ENCODE results near the gene CCND1.

Gene CCND1

DNA sequence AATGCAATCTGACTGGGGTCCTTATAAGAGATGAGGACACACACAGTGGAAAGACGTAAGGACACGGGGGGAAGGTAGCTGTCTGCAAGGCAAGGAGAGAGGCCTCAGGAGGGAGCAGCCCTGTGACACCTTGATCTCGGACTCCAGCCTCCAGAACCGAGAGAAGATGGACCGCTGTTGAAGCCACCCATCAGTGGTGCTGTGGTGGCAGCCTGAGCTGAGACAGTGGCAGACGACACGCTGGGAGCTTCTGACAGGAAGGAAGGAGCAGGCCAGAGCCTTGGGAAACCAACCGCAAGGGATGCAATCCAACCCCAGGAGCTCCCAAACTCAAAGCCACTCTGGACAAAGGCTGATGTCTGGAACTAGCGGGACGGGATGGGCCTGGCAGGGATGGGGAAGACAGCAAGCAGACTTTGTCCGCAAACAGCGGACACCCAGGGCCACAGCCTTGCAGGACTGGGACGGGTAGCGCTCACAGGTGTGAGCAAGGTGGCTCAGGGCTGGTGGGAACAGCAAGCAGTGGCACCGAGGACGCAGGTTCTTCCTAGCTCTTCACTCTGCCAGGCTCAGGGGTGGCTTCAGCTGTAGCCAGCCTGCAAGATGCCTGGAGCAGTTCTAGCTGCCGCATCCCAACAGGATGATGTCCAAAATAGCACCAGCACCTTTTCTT lies 23.3 kb downstream of the CCND1 start:
- in situ Hi-C loops (cut with MboI; ENCODE audit: low sequenced_read_pairs), result loop anchor here (10.0 kb wide), 1 partner anchor 559 kb away; no protein-coding TSS in a partner anchor

DNA sequence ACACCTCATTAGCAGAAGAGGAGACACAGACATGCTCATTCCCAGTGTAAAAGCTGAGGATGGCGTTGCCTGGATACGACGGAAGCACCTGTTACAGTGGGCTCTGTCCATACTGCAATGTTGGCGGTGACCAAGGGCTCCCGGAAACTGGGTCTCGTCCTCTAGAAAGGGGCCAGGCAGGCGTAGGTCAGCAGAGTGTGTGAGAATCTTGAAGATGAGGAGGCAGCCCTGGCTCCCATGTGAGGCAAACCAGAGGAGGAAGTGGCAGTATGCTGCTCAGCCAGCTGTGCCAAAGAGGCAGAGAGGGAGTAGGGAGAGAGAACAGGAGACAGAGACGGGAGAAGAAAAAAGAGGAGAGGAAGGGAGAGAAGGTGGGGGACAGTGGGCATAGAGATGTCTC lies 23.9 kb downstream of the CCND1 start:
- in situ Hi-C loops (cut with MboI; ENCODE audit: low sequenced_read_pairs), result loop anchor here (10.0 kb wide), 1 partner anchor 560 kb away; no protein-coding TSS in a partner anchor

DNA sequence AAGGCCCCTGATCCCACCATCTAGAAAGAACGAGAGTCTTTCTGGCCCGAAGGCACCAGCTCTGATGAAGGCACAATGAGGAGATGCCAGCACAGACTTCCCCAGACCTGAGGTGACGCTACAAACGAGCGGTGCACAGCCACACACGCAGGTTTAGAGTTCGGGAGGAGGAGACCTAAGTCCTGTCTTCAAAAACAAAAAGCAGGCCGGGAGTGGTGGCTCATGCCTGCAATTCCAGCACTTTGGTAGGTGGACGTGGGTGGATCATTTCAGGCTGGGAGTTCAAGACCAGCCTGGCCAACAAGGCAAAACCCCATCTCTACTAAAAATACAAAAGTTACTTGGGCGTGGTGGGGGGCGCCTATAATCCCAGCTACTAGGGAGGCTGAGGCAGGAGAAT lies 24.7 kb downstream of the CCND1 start:
- in situ Hi-C loops (cut with MboI; ENCODE audit: low sequenced_read_pairs), result loop anchor here (10.0 kb wide), 1 partner anchor 561 kb away; no protein-coding TSS in a partner anchor

DNA sequence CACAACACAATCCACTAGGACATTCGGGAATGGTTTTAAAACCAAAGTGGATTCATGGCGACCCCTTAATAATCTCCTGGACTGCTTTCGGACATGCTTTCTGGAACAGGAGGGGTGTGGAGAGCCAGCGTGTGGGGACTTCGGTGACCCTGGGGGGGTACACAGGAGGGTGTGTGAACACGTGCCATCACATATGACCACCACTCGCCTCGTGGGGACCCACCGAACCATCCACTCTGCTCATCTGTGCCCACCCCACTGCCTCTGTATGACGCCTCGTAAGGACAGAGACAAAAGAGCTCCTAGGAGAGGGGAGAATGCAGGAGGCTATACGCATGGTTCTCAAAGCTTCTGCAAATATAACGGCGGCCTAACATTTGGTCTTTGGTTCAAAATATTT lies 25.3 kb downstream of the CCND1 start:
- in situ Hi-C loops (cut with MboI; ENCODE audit: low sequenced_read_pairs), result loop anchor here (10.0 kb wide), 1 partner anchor 561 kb away; no protein-coding TSS in a partner anchor

DNA sequence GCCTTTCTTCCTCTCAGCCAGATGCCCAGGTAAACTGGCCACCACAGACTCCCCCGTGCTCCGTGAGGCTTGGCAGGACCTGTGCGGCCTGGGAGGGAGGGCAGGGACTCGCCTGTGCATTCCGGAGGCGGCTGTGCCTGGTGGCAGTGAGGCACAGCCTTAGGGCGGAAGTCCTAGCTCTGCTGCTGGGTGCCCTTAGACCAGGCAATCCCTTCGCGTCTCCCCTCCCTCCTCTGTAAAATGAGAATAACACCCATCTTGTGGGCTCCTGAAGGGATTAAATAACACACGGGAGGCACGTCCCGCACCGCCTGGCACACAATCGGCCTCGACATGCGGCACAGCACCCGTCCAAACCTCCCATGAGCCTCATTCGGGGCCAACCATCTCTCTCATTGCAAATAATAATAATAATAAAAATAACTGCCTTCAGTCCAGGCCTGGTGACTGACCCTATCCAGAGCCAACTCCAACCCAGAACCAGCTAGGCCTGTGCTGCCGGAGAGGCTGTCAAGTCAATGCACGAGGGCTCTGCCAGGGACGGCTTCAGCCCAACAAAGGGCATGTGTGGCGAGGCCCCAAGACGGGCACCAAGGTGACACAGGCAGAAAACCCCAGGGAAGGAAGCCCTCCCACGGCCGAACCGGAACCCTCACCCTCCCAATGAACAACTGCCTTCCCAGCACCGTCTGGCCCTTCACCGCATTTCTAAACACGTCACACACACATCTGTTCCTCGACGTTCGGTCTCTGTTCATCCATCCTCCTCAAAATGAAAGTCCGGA lies 26.0 kb downstream of the CCND1 start:
- in situ Hi-C loops (cut with MboI; ENCODE audit: low sequenced_read_pairs), result loop anchor here (10.0 kb wide), 1 partner anchor 562 kb away; no protein-coding TSS in a partner anchor

DNA sequence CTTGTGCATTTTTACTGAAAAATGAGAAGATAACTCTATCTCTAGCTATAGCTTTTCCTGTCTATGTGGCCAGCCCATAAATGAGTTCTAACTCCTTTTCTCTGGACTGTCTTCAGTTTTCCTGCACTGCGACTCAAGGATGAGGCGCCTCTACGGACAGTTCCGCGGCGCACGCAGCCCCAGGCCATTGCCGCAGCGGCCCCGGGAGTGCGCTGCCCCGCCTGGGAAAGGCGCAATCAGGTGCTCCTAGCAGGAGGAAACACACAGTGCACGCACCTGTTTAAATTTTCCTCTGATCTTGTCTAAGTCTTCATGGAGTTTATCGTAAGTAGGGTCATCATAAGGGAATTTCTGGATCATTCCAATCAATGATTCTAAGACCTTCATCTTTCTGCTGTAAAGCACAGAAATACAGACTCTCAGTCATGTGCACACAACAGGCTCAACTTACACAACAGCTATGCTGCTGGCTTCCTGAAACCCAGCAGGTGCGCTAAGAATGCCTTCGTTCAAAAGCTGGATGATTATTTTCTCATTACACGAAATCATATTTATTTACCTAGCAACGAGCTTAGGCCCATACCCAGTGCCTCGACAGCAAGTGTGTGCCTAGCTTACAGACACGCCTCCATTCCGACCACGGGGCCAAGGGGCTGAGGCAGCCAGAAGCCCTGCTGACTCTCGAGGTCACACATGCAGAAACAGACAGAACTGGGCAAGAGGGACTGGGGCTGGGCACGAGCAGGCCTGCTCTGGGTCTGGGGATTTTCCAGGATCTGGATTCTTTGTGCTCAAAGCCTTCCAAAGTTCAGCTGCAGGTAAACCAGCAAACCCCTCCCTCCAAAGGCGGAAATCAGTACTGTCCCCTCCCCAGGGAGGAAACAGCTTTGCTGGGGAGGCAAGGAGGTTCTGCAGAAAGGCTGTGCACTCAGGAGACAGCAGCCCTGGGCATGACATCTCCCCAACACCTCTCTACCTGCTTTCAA lies 27.0 kb downstream of the CCND1 start:
- in situ Hi-C loops (cut with MboI; ENCODE audit: low sequenced_read_pairs), result loop anchor here (10.0 kb wide), 1 partner anchor 563 kb away; no protein-coding TSS in a partner anchor

DNA sequence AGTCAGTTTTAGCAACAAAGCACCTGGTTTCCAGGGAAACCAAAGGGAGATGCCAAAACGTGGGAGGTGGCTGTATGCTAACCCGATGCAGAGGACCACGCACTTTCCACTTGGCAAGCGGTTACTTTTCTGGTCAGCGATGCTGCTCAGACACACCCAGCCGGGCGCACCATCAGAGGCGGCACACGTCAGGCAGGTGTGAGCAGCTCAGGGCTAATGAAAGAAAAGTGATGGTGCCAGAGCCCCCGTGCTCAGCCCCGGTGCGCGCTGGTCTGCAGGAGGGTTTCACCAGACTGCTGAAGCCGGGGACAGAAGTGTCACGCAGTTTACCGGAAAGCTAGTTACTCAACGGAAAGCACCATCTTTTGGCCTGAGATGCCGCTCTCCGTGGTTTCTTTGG lies 28.5 kb downstream of the CCND1 start:
- in situ Hi-C loops (cut with MboI; ENCODE audit: low sequenced_read_pairs), result loop anchor here (10.0 kb wide), 1 partner anchor 565 kb away; no protein-coding TSS in a partner anchor

DNA sequence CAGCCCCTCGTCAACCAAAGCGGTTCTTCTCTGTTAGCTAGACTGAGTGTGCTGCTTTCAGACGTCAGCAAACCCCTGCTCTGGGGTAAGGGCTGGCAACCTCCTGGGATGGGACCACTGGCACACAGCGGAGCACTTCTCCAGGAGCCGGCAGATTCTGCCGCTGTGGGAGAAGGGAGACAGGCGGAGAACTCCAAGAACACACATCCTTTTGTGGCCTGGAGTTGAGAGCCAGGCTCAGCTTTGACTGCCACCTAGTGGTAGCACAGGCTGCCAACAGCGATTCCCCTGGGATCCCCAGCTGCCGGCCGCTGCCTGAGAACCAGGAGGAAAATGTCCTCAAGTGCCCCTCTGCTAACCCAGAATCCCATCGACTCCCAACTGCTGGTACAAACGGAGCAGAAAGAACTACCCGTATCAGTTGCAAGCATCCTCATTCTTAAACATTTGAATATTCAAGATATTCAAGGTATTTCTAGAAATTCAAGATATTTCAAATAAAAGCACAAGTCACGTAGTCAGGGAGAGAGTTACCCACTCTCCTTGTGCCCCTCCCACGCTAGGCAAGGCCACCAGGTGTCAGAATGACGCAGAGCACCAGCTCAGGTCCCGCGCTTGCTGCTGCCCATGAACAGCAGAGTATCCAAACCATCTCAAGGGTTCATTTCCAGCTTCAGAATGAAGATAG lies 29.3 kb downstream of the CCND1 start:
- in situ Hi-C loops (cut with MboI; ENCODE audit: low sequenced_read_pairs), result no loop called here

DNA sequence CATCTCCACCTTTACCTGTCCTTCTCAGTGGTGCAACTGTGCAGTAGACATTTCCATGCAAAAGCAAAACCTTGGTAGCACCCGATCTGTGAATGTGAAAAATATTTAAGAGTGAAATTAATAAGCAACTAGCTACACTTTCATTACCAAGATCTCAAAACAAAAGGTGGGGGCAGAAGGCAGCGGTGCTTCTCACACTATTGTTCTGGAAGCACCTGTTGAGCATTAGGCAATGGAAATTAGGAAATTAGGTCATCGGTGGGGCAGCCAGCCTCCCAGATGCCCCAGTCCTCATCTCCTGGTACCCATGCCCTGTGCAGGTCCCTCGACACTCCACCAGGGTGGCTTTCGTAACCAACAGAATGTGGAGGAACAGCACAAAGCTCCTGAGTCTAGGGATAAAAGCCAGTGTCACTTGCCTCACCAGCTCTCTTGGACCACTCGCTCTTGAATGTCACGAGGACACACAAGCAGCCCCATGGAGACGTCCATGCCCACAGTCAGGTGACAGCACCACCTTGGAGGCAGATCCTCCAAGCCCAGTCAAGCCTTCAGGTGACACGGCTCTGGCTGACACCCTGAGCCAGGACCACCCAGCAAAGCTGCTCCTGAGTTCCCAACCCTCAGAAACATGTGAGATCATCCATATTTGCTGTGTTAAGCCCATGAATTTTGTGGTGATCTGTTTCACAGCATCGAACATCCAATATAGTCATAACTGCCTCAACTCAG lies 30.9 kb downstream of the CCND1 start:
- in situ Hi-C loops (cut with MboI; ENCODE audit: low sequenced_read_pairs), result no loop called here

DNA sequence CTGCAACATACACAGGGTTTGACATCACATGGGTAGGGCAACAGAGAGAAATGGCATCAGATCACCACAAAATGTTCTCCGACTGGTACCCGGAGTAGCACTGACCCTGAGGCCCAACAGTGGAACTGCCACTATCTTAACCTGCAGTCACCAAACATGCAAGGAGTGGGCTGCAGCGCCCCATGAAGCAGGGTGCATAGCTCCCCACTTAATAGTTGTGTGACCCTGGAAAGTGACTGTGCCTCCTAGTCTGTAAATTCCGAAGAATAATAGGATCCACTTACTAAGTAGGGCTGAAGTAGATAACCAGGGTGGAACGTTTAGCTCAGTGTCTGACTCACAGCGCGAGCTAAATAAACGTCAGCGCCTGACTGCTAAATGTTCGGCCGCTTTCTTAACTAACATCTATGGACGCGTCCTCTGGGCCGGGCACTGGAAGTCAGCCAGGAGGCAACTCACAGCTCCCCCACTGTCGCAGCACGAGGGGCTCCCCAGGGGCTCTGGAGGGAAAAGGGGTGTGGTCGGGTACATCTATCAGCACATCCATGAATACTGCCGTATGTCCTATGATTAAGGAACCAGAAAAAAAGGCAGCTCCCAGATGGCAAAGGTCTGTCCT lies 33.4 kb downstream of the CCND1 start:
- in situ Hi-C loops (cut with MboI; ENCODE audit: low sequenced_read_pairs), result no loop called here

DNA sequence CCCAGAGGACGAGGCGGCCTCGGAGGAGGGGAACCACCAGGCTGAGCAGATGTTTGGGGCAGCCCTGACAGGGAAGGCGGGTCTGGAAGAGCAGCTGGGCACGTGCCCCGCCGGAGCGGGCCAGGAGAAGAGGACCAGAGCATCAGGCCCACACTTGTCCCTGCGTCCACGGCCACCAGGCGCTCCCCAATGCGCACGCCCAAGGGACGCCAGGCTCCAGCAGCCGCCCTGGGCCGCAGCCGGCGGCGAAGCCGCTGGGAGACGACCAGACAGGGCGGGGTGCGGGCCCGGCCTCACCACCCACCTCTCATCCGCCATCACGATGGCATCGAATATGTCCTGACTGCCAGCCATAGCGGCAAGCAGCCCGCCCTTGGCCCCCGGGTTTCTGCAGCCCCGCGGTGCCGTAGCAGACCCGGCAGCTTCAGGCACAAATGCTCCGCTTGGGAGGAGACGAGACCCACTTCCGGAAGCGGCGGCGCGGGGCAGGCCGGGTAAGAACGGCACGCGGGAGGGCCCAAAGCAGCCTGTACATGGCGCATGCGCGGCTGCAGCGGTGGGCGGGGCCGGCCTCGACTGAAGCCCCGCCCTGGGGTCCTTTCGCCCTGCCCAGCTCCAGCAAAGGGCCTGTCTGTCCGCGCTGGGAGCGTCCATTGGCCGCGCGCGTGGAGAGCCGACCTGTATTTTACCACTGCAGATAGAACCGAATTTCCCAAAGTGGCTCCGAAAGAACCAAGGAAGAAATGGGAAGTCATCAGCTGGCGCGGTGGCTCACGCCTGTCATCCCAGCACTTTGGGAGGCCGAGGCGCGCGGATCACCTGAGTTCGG lies 34.1 kb downstream of the CCND1 start, which contains the start of gene LTO1:
TSS of gene LTO1 (minus strand) at position 468 of the 829 bp plus-strand sequence. CDS start at position 354, 114 bp downstream.
- in situ Hi-C loops (cut with MboI; ENCODE audit: low sequenced_read_pairs), result loop anchor here (25.0 kb wide), 1 partner anchor 512 kb away; no protein-coding TSS in a partner anchor

DNA sequence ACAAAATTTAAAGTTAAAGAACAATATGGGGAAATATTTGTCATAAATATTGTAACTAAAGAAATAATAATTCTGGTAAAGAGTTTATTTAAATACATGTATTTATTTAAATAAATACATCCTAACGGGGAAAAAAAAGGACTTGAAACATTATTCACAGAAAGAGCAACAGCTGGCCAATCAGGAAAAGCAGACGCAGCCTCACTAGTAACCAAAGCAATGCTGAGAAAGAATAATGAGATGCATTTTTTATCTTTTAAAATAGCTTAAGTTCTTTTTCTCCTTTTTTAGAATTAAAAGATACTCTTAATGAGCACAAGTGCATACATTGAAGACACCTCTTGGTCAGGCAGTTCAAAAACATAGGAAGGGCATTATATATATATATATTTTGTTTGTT lies 36.8 kb downstream of the CCND1 start:
- in situ Hi-C loops (cut with MboI; ENCODE audit: low sequenced_read_pairs), result loop anchor here (25.0 kb wide), 1 partner anchor 510 kb away; no protein-coding TSS in a partner anchor

DNA sequence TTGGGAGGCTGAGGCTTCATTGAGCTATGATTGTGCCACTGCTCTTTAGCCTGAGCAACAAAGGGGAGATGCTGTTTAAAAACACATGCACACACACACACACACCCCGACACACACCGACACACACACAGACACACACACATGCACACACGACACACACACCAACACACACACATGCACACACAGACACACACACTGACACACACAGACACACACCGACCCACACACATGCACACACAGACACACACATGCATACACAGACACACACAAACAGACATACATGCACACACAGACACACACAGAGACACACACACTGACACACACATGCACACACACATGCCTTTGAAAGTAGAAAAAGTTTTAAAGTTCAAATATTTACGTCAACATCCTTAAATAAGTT lies 39.7 kb downstream of the CCND1 start:
- in situ Hi-C loops (cut with MboI; ENCODE audit: low sequenced_read_pairs), result loop anchor here (25.0 kb wide), 1 partner anchor 507 kb away; no protein-coding TSS in a partner anchor

DNA sequence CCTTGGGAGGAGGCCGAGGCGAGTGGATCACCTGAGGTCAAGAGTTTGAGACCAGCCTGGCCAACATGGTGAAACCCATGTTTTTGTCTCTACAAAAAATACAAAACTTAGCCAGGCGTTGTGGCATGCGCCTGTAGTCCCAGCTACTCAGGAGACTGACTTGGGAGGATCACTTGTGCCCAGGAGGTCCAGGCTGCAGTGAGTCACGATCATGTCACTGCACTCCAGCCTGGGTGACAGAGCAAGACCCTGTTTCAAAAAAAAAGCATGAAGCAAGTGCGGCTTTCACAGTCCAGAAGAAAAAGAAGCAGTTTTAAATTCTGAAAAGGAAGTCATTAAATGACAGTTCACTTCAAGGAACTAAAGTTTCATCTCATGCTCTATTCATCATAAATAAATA lies 41.3 kb downstream of the CCND1 start:
- in situ Hi-C loops (cut with MboI; ENCODE audit: low sequenced_read_pairs), result loop anchor here (25.0 kb wide), 1 partner anchor 505 kb away; no protein-coding TSS in a partner anchor

DNA sequence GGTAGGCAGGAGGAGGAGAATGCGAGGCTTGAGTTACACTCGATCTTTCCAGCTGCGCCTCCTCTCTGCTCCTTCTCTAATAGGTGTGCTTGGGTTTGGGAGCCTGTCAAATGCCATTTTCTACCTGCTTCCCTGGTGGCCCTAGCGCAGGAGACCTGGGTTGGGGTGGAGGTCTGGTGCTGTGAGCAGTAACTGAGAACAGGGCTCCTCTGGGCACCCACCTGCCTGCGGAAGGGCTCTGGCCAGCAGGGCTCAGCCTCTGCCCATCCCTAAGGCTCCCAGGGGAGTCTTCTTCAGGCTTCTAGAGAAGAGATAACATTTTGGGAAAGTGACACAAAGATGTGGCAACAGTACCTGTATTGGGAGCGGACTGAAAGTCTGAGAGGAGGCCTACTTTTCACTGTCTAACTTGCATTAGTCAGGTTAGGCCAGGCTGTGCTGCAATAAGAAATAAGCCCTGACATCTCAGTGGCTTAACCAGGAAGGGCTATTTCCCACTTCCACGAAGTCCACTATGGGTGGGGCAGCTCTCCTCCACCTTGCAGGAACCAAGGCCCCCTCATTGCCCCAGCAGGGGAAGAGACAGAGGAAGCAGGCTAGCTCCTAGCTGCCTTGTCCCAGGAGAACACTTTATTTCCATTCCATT lies 41.8 kb downstream of the CCND1 start:
- in situ Hi-C loops (cut with MboI; ENCODE audit: low sequenced_read_pairs), result loop anchor here (25.0 kb wide), 1 partner anchor 504 kb away; no protein-coding TSS in a partner anchor

DNA sequence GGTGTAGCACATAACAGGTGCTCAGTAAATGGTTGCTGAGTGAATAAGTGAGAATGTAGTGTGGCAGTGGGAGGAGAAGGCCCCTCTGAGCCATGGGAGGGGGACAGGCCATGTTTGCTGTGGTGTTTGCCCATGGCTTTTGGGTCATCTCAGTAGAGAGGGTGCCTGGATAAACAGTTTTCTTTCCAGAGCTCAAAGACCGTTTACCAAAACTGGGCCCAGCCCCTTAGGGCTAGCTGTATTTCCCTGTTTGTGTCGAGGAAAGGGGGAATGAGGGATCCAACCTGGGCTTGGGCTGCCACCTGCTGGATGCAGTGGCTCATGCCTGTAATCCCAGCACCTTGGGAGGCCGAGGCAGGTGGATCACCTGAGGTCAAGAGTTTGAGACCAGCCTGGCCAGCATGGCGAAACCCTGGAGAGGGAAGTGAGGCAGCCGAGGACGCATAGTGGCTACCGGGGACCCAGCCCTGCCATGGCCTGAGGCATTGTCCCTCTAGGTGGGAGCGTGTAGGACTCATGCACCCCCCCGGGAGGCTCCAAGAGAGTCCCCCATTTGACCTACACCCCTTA lies 42.9 kb downstream of the CCND1 start:
- in situ Hi-C loops (cut with MboI; ENCODE audit: low sequenced_read_pairs), result loop anchor here (25.0 kb wide), 1 partner anchor 503 kb away; no protein-coding TSS in a partner anchor

DNA sequence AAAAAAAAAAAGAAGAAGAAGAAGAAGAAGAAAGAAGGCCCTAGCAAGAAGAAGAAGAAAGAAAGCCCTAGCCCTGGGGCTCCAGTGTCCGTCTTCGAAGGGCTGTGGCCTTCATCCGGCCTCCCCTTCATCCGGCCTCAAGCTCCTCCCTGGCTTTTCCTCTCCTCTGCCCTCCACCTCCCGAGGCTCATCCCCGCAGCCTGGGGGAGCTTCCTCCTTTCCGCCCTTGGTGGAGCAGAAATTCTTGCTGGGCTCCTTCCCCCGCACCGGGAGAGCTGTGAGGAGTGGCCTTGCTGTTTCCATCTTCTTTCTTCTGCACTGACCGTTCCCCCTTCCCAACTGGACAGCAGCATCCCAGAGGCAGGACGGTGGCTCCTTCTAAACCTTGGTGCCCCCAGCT lies 43.7 kb downstream of the CCND1 start:
- in situ Hi-C loops (cut with MboI; ENCODE audit: low sequenced_read_pairs), result loop anchor here (25.0 kb wide), 1 partner anchor 503 kb away; no protein-coding TSS in a partner anchor
